Liver (tissue), 9 donors: ENCODE data around the gene PLA2G4F. TPM values are rescaled to one million over a fixed set of nuclear protein-coding genes. Genes with fewer than 3 reads are reported as not detected.

Experiments used
- DNase-seq: peaks from one replicate; pipeline ENCODE4 v3.0.0-alpha.2; 2017; ENCODE audit warnings: low spot score
- H3K27ac ChIP-seq, 2 donors: one replicate each; pipeline ENCODE4 v1.7.0; 2013; ENCODE audit warnings: inconsistent platforms in 2 of 2, low read length in 2 of 2, control low read depth in 1 of 2, low read depth in 1 of 2, mild to moderate bottlenecking in 1 of 2
- H3K27me3 ChIP-seq, 4 donors: one replicate each; pipeline versions ENCODE4 v1.6.1 to v1.7.0; 2013; ENCODE audit warnings: low read length in 3 of 4, inconsistent platforms in 1 of 4, mild to moderate bottlenecking in 1 of 4, moderate library complexity in 1 of 4; ENCODE audit not compliant: control insufficient read depth in 4 of 4, insufficient read depth in 4 of 4
- H3K36me3 ChIP-seq, 4 donors: one replicate each; pipeline versions ENCODE4 v1.6.1 to v1.7.0; 2013; ENCODE audit warnings: low read length in 3 of 4, mild to moderate bottlenecking in 3 of 4, low read depth in 1 of 4, moderate library complexity in 1 of 4; ENCODE audit not compliant: control insufficient read depth in 4 of 4, insufficient read depth in 3 of 4
- H3K4me1 ChIP-seq, 4 donors: one replicate each; pipeline versions ENCODE4 v1.6.1 to v1.7.0; 2013; ENCODE audit warnings: low read length in 3 of 4, mild to moderate bottlenecking in 3 of 4, moderate library complexity in 1 of 4; ENCODE audit not compliant: control insufficient read depth in 4 of 4, insufficient read depth in 4 of 4
- H3K4me3 ChIP-seq, 3 donors: one replicate each; pipeline versions ENCODE4 v1.6.1 to v1.7.0; 2013; ENCODE audit warnings: low read length in 3 of 3, control low read depth in 1 of 3, low read depth in 1 of 3, mild to moderate bottlenecking in 1 of 3
- H3K9ac ChIP-seq, 2 donors: one replicate each; pipeline ENCODE4 v1.7.0; 2013; ENCODE audit warnings: low read length in 2 of 2, mild to moderate bottlenecking in 2 of 2, moderate library complexity in 2 of 2, control low read depth in 1 of 2, low read depth in 1 of 2
- H3K9me3 ChIP-seq, 4 donors: one replicate each; pipeline versions ENCODE4 v1.6.1 to v1.7.0; 2013; ENCODE audit warnings: low read length in 3 of 4; ENCODE audit not compliant: control insufficient read depth in 4 of 4
- EGR1 ChIP-seq, 2 donors: IDR thresholded peaks; 2 replicates each; pipeline ENCODE4 v1.6.1; 2016 to 2018; ENCODE audit warnings: antibody characterized with exemption in 2 of 2, low read depth in 2 of 2
- FOXA1 ChIP-seq: IDR thresholded peaks from 2 replicates; pipeline ENCODE4 v1.6.1; 2016; ENCODE audit warnings: antibody characterized with exemption
- FOXA2 ChIP-seq: IDR thresholded peaks from 2 replicates; pipeline ENCODE4 v1.6.1; 2016; ENCODE audit warnings: antibody characterized with exemption
- GABPA ChIP-seq, 2 donors: IDR thresholded peaks in 1 of 2; conservative IDR thresholded peaks in 1 of 2; 2 replicates each; pipeline ENCODE4 v1.6.1; 2016; ENCODE audit warnings: antibody characterized with exemption in 2 of 2, mild to moderate bottlenecking in 1 of 2, moderate library complexity in 1 of 2
- HNF4A ChIP-seq, 2 donors: conservative IDR thresholded peaks; 2 replicates each; pipeline ENCODE4 v1.6.1; 2016; ENCODE audit warnings: antibody characterized with exemption in 2 of 2, mild to moderate bottlenecking in 2 of 2
- HNF4G ChIP-seq: IDR thresholded peaks from 2 replicates; pipeline ENCODE4 v1.6.1; 2016; ENCODE audit warnings: antibody characterized with exemption
- JUND ChIP-seq, 2 donors: IDR thresholded peaks; 2 replicates each; pipeline ENCODE4 v1.6.1; 2016; ENCODE audit warnings: antibody characterized with exemption in 2 of 2
- NR2F2 ChIP-seq: IDR thresholded peaks from 2 replicates; pipeline ENCODE4 v1.6.1; 2016; ENCODE audit warnings: antibody characterized with exemption
- RAD21 ChIP-seq, 2 donors: IDR thresholded peaks; 2 replicates each; pipeline ENCODE4 v1.6.1; 2016; ENCODE audit warnings: antibody characterized with exemption in 2 of 2, mild to moderate bottlenecking in 2 of 2
- RXRA ChIP-seq, 2 donors: IDR thresholded peaks; 2 replicates each; pipeline ENCODE4 v1.6.1; 2017 to 2018; ENCODE audit warnings: antibody characterized with exemption in 2 of 2, mild to moderate bottlenecking in 1 of 2
- SP1 ChIP-seq: IDR thresholded peaks from 2 replicates; pipeline ENCODE4 v1.6.1; 2018; ENCODE audit warnings: antibody characterized with exemption, mild to moderate bottlenecking
- TAF1 ChIP-seq: conservative IDR thresholded peaks from 2 replicates; pipeline ENCODE4 v1.6.1; 2016; ENCODE audit warnings: antibody characterized with exemption, mild to moderate bottlenecking
- YY1 ChIP-seq: IDR thresholded peaks from 2 replicates; pipeline ENCODE4 v1.6.1; 2016; ENCODE audit warnings: antibody characterized with exemption, mild to moderate bottlenecking
- whole genome bisulfite sequencing: extraction: QIAGEN DNeasy Blood & Tissue Kit; methylation state at CpG from one replicate; pipeline ENCODE4 v1.1.7; 2013; 5-methylcytosine and 5-hydroxymethylcytosine counted together
- polyA plus RNA-seq, 2 donors: library from polyadenylated mRNA; stranded (reverse) in 1 of 2; unstranded in 1 of 2; fragments of 200-250 nt in 1 of 2; fragments of >200 nt in 1 of 2; fragmentation: Nextera tagmentation in 1 of 2; extraction: Ambion mirVana in 1 of 2; gene quantifications; one replicate each; pipeline versions ENCODE4 v1.2.1 to v1.2.3, GENCODE V29; 2013 to 2015
- total RNA-seq, 2 donors: library from RNA; depleted of rRNA; stranded (reverse); fragments of >200 nt; gene quantifications; one replicate each; pipeline ENCODE4 v1.2.3, GENCODE V29; 2014
- TF ChIP-seq, protein P1 (sequence below): IDR thresholded peaks from 2 replicates; pipeline ENCODE4 v1.6.1; 2016; ENCODE audit warnings: antibody characterized with exemption
- TF ChIP-seq, protein P2 (sequence below): fragments of 150-350 bp; IDR thresholded peaks from 2 replicates; pipeline ENCODE4 v1.5.1; 2017; ENCODE audit warnings: improper control_type of control experiment, low read depth, low read length; ENCODE audit not compliant: missing input control
- TF ChIP-seq, protein P3 (sequence below): IDR thresholded peaks from 2 replicates; pipeline ENCODE4 v1.6.1; 2016; ENCODE audit warnings: antibody characterized with exemption, mild to moderate bottlenecking
- TF ChIP-seq, protein P4 (sequence below): IDR thresholded peaks from 2 replicates; pipeline ENCODE4 v1.6.1; 2016; ENCODE audit warnings: antibody characterized with exemption
- TF ChIP-seq, protein P5 (sequence below): IDR thresholded peaks from 2 replicates; pipeline ENCODE4 v1.6.1; 2016; ENCODE audit warnings: antibody characterized with exemption
- donor health status: healthy.
- donor health status: healthy.
- donor health status: healthy.
- donor health status: healthy.
- donor health status: healthy.

Gene PLA2G4F
- total and polyA plus RNA-seq, 4 donors: not detected

GRCh38 chr15:42146551-42147430 is 9.6 kb downstream of the PLA2G4F start:
- H3K4me1 ChIP-seq: no peaks in the 10 kb centered on the region
- H3K9me3 ChIP-seq: no peaks in the 10 kb centered on the region
- 83% methylated on average over 24 of the region's 24 CpGs for WGBS
- H3K27ac ChIP-seq: no peak overlapping the region
- no peaks in the 10 kb centered on the region for H3K27me3 ChIP-seq
- TF ChIP-seq FOXA1 (no peak), RXRA (IDR thresholded peaks at IDR 0.05) (no peak), YY1 (no peak), GABPA (IDR thresholded peaks at IDR 0.05 in 1 of 2, conservative IDR thresholded peaks at IDR 0.05 in 1 of 2) (no peak), HNF4A (conservative IDR thresholded peaks at IDR 0.05) (no peak), FOXA2 (no peak), JUND (IDR thresholded peaks at IDR 0.05) (no peak)
- TF ChIP-seq, protein P1, sequence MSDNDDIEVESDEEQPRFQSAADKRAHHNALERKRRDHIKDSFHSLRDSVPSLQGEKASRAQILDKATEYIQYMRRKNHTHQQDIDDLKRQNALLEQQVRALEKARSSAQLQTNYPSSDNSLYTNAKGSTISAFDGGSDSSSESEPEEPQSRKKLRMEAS: no peak
- TF ChIP-seq, protein P2, sequence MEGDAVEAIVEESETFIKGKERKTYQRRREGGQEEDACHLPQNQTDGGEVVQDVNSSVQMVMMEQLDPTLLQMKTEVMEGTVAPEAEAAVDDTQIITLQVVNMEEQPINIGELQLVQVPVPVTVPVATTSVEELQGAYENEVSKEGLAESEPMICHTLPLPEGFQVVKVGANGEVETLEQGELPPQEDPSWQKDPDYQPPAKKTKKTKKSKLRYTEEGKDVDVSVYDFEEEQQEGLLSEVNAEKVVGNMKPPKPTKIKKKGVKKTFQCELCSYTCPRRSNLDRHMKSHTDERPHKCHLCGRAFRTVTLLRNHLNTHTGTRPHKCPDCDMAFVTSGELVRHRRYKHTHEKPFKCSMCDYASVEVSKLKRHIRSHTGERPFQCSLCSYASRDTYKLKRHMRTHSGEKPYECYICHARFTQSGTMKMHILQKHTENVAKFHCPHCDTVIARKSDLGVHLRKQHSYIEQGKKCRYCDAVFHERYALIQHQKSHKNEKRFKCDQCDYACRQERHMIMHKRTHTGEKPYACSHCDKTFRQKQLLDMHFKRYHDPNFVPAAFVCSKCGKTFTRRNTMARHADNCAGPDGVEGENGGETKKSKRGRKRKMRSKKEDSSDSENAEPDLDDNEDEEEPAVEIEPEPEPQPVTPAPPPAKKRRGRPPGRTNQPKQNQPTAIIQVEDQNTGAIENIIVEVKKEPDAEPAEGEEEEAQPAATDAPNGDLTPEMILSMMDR: no peak
- TF ChIP-seq, protein P3, sequence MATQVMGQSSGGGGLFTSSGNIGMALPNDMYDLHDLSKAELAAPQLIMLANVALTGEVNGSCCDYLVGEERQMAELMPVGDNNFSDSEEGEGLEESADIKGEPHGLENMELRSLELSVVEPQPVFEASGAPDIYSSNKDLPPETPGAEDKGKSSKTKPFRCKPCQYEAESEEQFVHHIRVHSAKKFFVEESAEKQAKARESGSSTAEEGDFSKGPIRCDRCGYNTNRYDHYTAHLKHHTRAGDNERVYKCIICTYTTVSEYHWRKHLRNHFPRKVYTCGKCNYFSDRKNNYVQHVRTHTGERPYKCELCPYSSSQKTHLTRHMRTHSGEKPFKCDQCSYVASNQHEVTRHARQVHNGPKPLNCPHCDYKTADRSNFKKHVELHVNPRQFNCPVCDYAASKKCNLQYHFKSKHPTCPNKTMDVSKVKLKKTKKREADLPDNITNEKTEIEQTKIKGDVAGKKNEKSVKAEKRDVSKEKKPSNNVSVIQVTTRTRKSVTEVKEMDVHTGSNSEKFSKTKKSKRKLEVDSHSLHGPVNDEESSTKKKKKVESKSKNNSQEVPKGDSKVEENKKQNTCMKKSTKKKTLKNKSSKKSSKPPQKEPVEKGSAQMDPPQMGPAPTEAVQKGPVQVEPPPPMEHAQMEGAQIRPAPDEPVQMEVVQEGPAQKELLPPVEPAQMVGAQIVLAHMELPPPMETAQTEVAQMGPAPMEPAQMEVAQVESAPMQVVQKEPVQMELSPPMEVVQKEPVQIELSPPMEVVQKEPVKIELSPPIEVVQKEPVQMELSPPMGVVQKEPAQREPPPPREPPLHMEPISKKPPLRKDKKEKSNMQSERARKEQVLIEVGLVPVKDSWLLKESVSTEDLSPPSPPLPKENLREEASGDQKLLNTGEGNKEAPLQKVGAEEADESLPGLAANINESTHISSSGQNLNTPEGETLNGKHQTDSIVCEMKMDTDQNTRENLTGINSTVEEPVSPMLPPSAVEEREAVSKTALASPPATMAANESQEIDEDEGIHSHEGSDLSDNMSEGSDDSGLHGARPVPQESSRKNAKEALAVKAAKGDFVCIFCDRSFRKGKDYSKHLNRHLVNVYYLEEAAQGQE: no peak
- TF ChIP-seq, protein P4, sequence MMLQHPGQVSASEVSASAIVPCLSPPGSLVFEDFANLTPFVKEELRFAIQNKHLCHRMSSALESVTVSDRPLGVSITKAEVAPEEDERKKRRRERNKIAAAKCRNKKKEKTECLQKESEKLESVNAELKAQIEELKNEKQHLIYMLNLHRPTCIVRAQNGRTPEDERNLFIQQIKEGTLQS: no peak
- H3K36me3 ChIP-seq: no peaks in the 10 kb centered on the region
- DNase-seq: no peak
- H3K4me3 ChIP-seq: no peak overlapping the region
- H3K9ac ChIP-seq: no peak overlapping the region

- no peak for DNase-seq
- WGBS: 88% methylated on average over 29 of the region's 29 CpGs
- no peak overlapping the region for H3K27ac ChIP-seq
- H3K4me1 ChIP-seq: no peaks in the 10 kb centered on the region
- no peaks in the 10 kb centered on the region for H3K36me3 ChIP-seq
- H3K9ac ChIP-seq: no peak overlapping the region
- no peak overlapping the region for H3K4me3 ChIP-seq
- H3K27me3 ChIP-seq: no peaks in the 10 kb centered on the region
- no peaks in the 10 kb centered on the region for H3K9me3 ChIP-seq
- TF ChIP-seq TAF1 (no peak), YY1 (no peak), FOXA1 (no peak), EGR1 (IDR thresholded peaks at IDR 0.05; ENCODE audit: low read depth in 2 of 2) (no peak), NR2F2 (no peak), GABPA (IDR thresholded peaks at IDR 0.05 in 1 of 2, conservative IDR thresholded peaks at IDR 0.05 in 1 of 2) (no peak), RXRA (IDR thresholded peaks at IDR 0.05) (no peak), HNF4G (no peak), JUND (IDR thresholded peaks at IDR 0.05) (no peak), FOXA2 (no peak), RAD21 (IDR thresholded peaks at IDR 0.05) (no peak), SP1 (no peak)
- TF ChIP-seq, protein P2: no peak
- TF ChIP-seq, protein P4: no peak
- TF ChIP-seq, protein P5, sequence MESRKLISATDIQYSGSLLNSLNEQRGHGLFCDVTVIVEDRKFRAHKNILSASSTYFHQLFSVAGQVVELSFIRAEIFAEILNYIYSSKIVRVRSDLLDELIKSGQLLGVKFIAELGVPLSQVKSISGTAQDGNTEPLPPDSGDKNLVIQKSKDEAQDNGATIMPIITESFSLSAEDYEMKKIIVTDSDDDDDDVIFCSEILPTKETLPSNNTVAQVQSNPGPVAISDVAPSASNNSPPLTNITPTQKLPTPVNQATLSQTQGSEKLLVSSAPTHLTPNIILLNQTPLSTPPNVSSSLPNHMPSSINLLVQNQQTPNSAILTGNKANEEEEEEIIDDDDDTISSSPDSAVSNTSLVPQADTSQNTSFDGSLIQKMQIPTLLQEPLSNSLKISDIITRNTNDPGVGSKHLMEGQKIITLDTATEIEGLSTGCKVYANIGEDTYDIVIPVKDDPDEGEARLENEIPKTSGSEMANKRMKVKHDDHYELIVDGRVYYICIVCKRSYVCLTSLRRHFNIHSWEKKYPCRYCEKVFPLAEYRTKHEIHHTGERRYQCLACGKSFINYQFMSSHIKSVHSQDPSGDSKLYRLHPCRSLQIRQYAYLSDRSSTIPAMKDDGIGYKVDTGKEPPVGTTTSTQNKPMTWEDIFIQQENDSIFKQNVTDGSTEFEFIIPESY: no peak
- TF ChIP-seq, protein P1: no peak
These were observed 10.6 kb downstream of the PLA2G4F start for GRCh38 chr15:42145546-42146455.
